Thyroid gland (tissue), 4 donors: ENCODE measurements around the gene LRRC7. TPM values are rescaled to one million over a fixed set of nuclear protein-coding genes. Genes with fewer than 3 reads are reported as not detected.
"Not testable (repeated sequence)": the region's sequence is repeated elsewhere in the genome, so short reads cannot be mapped to it uniquely, and the experiment has no call there.

ENCODE experiments used
- DNase-seq, 2 donors: peaks; one replicate each; pipeline ENCODE4 v3.0.0-alpha.2; 2019
- H3K27ac ChIP-seq, 3 donors: fragments of 200-600 bp; sonication (generic); 1 replicate in 2 of 3; 2 replicates in 1 of 3; pipeline ENCODE4 v1.5.1; 2016 to 2019; ENCODE audit warnings: mild to moderate bottlenecking in 1 of 3, moderate library complexity in 1 of 3
- H3K27me3 ChIP-seq: fragments of 200-600 bp; sonication (generic); one replicate; pipeline ENCODE4 v1.5.1; 2019
- H3K36me3 ChIP-seq, 2 donors: fragments of 200-600 bp; sonication (generic); one replicate each; pipeline ENCODE4 v1.5.1; 2016 to 2019
- H3K4me1 ChIP-seq, 2 donors: fragments of 200-600 bp; sonication (generic); one replicate each; pipeline ENCODE4 v1.5.1; 2017 to 2019
- H3K4me3 ChIP-seq, 3 donors: fragments of 200-600 bp; sonication (generic); replicated peaks in 1 of 3; 1 replicate in 2 of 3; 2 replicates in 1 of 3; pipeline ENCODE4 v1.5.1; 2016; ENCODE audit warnings: mild to moderate bottlenecking in 1 of 3
- H3K9me3 ChIP-seq: fragments of 200-600 bp; sonication (generic); one replicate; pipeline ENCODE4 v1.5.1; 2017
- CTCF ChIP-seq, 6 experiments: fragments of 200-600 bp in 3 of 6; fragments of 450-650 bp in 3 of 6; sonication (generic) in 3 of 6; IDR thresholded peaks; one replicate each; pipeline ENCODE4 v1.5.1; 2016 to 2019; ENCODE audit warnings: antibody characterized with exemption in 6 of 6, mild to moderate bottlenecking in 2 of 6, inconsistent platforms in 1 of 6, moderate library complexity in 1 of 6
- POLR2A ChIP-seq, 2 donors: fragments of 450-650 bp; IDR thresholded peaks; one replicate each; pipeline ENCODE4 v1.6.1; 2017; ENCODE audit warnings: antibody characterized with exemption in 2 of 2, mild to moderate bottlenecking in 2 of 2, moderate library complexity in 1 of 2
- WGBS, 2 donors: methylation state at CpG; one replicate each; pipeline ENCODE4 v1.1.5; 2017; 5-methylcytosine and 5-hydroxymethylcytosine counted together
- intact Hi-C: fragments of 100-400 bp; cut with DNase I; formaldehyde crosslinking; loops from one replicate; pipeline ENCODE4 v1.15.1; 2023
- total RNA-seq, 4 donors: library from RNA; depleted of rRNA; stranded (reverse); fragments of >200 nt; gene quantifications; one replicate each; pipeline ENCODE4 v1.2.3, GENCODE V29; 2016

Gene LRRC7
- total RNA-seq, 4 donors from 2014 or later: 7.9 to 31.7 (median 18.7) TPM

GRCh38 chr1:70042090-70042731, 474.5 kb downstream of the LRRC7 start:
- no peaks in the 10 kb centered on the region for H3K27me3 ChIP-seq
- WGBS, 2 donors: 76 to 91% methylated on average over 3 of the region's 3 CpGs
- intact Hi-C loops: no loop called here

GRCh38 chr1:70043804-70044203, 476.1 kb downstream of the LRRC7 start:
- DNase-seq: peak in 1 of 2 donors; percentile 9
- intact Hi-C loops: no loop called here
- Histone ChIP-seq H3K36me3 (no peaks in the 10 kb centered on the region), H3K4me1 (no peaks in the 10 kb centered on the region), H3K27ac (no peak overlapping the region), H3K9me3 (no peaks in the 10 kb centered on the region), H3K27me3 (no peaks in the 10 kb centered on the region), H3K4me3 (no peak overlapping the region)
- TF ChIP-seq POLR2A (IDR thresholded peaks at IDR 0.05): no peak
- TF ChIP-seq CTCF (IDR thresholded peaks at IDR 0.05): no peak

More at GRCh38 chr1:70042090-70042731, 474.5 kb downstream of the LRRC7 start:
- no peaks in the 10 kb centered on the region for H3K36me3 ChIP-seq
- no peak for DNase-seq
- no peak overlapping the region for H3K27ac ChIP-seq
- no peak overlapping the region for H3K4me3 ChIP-seq
- no peaks in the 10 kb centered on the region for H3K9me3 ChIP-seq
- TF ChIP-seq CTCF (IDR thresholded peaks at IDR 0.05) (no peak), POLR2A (IDR thresholded peaks at IDR 0.05) (no peak)
- no peaks in the 10 kb centered on the region for H3K4me1 ChIP-seq

GRCh38 chr1:70044832-70045231, 477.1 kb downstream of the LRRC7 start:
- no peaks in the 10 kb centered on the region for H3K4me1 ChIP-seq

GRCh38 chr1:70045581-70045980, 477.9 kb downstream of the LRRC7 start:
- 95 to 100% methylated on average over 1 of the region's 1 CpG for WGBS, 2 donors
- H3K4me1 ChIP-seq, H3K27me3 ChIP-seq, H3K27ac ChIP-seq, intact Hi-C loops, H3K4me3 ChIP-seq, H3K36me3 ChIP-seq, H3K9me3 ChIP-seq, DNase-seq: not testable (repeated sequence)

More at GRCh38 chr1:70044832-70045231, 477.1 kb downstream of the LRRC7 start:
- Histone ChIP-seq H3K27ac (no peak overlapping the region), H3K27me3 (no peaks in the 10 kb centered on the region), H3K36me3 (no peaks in the 10 kb centered on the region), H3K4me3 (no peak overlapping the region), H3K9me3 (no peaks in the 10 kb centered on the region)
- DNase-seq: no peak
- 65 to 71% methylated on average over 2 of the region's 2 CpGs for WGBS, 2 donors
- TF ChIP-seq POLR2A (IDR thresholded peaks at IDR 0.05) (no peak), CTCF (IDR thresholded peaks at IDR 0.05) (no peak)
- intact Hi-C loops: no loop called here

- no peak overlapping the region for H3K4me3 ChIP-seq
- H3K36me3 ChIP-seq: no peaks in the 10 kb centered on the region
- no peaks in the 10 kb centered on the region for H3K9me3 ChIP-seq
- WGBS, 2 donors: 88% methylated on average over 1 of the region's 1 CpG
- TF ChIP-seq POLR2A (IDR thresholded peaks at IDR 0.05): no peak
- no peak for TF ChIP-seq CTCF (IDR thresholded peaks at IDR 0.05)
- DNase-seq: no peak
- no peak overlapping the region for H3K27ac ChIP-seq
- no peaks in the 10 kb centered on the region for H3K27me3 ChIP-seq
- intact Hi-C loops: no loop called here
- H3K4me1 ChIP-seq: no peaks in the 10 kb centered on the region
Observed at GRCh38 chr1:70048336-70049094, 480.8 kb downstream of the LRRC7 start.
